ENCODE measurements around the gene ART5.
"Not testable (repeated sequence)": the region's sequence is repeated elsewhere in the genome, so short reads cannot be mapped to it uniquely, and the experiment has no call there.

Gene ART5

DNA sequence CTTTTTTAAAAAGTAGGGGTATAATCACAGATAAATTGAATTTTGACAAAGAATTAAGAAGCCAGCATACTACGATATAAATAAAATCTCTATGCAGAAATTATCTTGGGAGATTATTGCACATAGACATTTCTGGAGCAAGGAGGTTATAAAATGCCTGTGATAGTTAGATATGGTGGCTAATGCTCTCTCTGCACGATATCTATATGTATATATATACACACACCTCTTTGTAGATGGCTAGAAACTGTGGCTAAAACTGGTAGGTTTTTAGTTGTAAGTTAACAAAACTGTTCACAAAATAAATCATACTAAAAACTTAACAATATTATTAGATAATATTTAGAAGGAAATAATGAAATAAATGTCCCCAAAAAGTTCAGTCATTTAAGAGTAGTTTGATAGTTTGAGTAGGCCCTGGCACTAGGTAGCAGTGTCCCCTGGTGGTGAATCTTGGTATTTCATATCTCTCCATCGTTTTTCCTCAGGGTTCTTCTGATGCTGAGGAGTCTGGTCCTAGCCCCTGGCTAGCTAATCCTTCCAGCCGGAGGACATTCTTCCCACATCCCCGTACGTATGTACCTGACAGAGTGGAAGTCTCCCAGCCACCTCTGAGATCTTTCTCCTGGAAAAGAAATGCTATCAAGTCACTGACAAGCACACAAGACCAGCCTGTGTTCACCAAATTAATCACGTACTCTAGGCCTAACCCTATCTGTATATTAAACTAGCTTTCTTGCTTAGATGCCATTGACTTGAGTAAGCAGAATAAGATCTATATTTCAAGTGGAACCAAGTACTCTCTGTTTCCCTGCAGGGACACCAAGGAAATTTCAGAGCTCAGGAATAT is 32.2 kb downstream of the ART5 start:
- FAIRE-seq (no peak), DNase-seq (ENCODE audit: insufficient read length, low spot score) (no peak)
- TF ChIP-seq, protein P1, sequence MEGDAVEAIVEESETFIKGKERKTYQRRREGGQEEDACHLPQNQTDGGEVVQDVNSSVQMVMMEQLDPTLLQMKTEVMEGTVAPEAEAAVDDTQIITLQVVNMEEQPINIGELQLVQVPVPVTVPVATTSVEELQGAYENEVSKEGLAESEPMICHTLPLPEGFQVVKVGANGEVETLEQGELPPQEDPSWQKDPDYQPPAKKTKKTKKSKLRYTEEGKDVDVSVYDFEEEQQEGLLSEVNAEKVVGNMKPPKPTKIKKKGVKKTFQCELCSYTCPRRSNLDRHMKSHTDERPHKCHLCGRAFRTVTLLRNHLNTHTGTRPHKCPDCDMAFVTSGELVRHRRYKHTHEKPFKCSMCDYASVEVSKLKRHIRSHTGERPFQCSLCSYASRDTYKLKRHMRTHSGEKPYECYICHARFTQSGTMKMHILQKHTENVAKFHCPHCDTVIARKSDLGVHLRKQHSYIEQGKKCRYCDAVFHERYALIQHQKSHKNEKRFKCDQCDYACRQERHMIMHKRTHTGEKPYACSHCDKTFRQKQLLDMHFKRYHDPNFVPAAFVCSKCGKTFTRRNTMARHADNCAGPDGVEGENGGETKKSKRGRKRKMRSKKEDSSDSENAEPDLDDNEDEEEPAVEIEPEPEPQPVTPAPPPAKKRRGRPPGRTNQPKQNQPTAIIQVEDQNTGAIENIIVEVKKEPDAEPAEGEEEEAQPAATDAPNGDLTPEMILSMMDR (IDR thresholded peaks at IDR 0.05; ENCODE audit: insufficient read depth, missing control alignments): peak; percentile 65

DNA sequence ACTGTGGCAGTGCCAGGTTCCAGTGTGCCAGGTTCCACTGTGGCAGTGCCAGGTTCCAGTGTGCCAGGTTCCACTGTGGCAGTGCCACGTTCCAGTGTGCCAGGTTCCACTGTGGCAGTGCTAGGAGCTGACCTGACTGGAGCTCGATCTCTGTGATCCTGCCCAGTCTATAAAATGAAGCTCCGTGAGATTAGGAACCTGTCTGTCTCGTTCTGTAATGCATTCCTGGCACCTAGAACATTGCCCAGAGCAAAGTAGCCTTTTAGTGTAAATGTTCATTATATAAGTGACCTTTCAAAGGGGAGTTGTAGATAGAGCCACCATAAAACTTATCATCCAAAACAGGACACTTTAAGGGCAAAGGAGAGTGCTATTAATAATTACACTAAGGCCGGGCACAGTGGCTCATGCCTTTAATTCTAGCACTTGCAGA is 36.0 kb downstream of the ART5 start:
- DNase-seq (ENCODE audit: insufficient read length, low spot score): no peak
- TF ChIP-seq, protein P1 (IDR thresholded peaks at IDR 0.05; ENCODE audit: insufficient read depth, missing control alignments): no peak
- no peak for FAIRE-seq

DNA sequence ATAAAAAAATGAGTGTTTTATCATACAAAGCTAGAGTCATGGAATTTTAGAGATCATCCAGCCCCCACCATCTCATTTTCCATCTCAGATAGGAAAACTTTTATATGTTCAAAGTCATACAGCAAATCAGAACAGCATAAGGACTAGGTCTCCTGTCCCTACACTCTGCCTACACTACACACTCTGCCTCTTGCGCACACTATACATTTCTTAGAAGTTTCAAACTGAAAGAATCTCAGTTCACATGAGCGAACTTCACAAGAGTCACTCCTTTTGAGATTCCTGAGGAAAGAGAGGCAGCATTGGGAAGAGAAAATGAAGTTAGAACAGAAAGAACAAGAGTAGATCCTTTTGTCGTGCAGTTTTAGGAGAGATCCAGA is 36.5 kb downstream of the ART5 start:
- TF ChIP-seq, protein P1 (IDR thresholded peaks at IDR 0.05; ENCODE audit: insufficient read depth, missing control alignments): no peak
- DNase-seq (ENCODE audit: insufficient read length, low spot score): no peak
- FAIRE-seq: no peak

DNA sequence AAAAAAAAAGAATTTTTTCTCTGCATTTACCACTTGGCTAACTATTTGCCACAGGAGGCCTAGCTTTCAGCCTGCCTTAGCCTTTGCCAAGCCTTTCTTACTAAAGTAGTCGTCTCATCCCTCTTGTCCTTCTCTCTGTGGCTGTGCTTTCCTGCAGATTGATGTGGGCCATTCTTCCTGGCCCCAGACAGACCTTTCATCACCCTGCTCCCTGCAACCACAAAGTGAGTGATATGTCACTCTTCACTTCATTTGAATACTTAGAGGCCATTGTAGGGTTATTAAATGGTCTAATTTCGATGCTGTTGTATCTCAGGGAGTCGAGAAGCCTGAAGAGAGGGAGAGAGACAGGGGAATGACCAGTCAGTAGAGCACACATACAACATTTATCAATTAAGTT is 37.6 kb downstream of the ART5 start:
- TF ChIP-seq, protein P1 (IDR thresholded peaks at IDR 0.05; ENCODE audit: insufficient read depth, missing control alignments): no peak
- no peak for DNase-seq (ENCODE audit: insufficient read length, low spot score)
- FAIRE-seq: no peak

DNA sequence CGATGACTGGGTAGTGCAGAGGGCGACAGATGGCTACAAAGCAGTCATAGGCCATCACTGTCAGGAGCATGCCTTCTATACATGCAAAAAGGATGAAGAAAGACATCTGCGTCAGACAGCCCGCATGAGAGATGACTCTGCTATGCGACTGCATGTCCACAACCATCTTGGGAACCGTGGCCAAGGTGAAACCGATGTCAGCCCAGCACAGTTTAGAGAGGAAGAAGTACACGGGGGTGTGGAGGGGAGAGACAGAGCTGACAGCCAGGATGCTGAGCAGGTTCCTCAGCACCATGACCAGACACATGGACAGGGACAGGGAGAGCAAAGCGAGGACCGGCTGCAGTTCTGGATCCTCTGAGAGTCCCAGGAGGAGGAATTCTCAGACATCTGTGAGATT is 41.6 kb downstream of the ART5 start:
- FAIRE-seq: not testable (repeated sequence)

DNA sequence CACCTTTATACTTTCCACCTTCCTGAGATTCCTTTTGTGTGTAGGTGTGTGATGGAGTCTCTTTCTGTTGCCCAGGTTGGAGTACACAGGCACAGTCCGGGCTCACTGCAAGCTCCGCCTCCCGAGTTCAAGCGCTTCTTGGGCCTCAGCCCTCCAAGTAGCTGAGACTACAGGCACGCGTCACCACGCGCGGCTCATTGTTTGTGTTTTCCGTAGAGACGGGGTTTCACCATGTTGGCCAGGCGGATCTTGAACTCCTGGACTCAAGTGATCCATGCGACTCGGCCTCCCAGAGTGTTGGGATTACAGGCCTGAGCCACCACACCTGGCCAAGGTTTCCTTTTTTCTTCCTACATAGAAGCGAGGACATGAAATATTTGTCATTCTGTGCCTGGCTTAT is 44.0 kb downstream of the ART5 start:
- FAIRE-seq; DNase-seq (ENCODE audit: insufficient read length, low spot score): not testable (repeated sequence)

More for the DNA sequence above, 41.6 kb downstream of the ART5 start:
- not testable (repeated sequence) for DNase-seq (ENCODE audit: insufficient read length, low spot score)

DNA sequence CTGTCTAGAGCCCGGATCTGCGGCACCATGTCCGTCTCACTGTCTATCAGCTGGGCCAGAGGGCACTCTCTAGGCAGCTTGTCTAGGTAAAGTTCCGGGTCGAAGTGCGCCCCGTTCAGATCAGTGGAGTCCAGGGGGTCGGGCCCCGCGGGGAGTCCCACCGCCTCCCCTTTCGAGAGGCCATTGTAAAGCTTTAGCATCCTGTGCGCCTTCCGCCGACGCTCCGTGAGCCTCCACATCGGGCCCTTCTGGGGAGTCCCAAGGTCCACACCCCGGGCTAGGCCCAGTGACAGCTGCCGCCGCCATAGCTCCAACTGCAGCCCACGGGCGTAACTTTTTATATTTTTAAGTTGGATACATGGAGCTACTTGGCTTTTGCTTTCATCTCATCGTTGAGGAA is 50.5 kb downstream of the ART5 start:
- not testable (repeated sequence) for DNase-seq (ENCODE audit: insufficient read length, low spot score); FAIRE-seq

DNA sequence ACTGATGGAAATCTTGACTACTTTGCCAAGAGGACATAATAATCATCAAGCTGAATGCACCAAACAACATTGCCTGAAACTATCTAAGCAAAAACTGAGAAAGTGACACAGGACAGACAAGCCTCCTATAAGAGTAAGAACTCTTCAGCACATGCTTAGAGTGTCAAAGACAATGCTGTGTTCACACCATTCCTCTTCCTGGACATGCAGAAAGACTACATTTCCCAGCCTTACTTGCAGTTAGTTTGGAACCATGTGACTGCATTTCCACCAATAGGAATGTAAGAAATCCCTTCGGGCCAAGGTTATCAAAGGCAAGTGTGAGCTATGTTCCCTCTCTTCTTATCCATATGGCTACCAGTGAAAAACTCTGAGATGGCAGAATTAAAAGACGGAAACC is 51.6 kb downstream of the ART5 start:
- DNase-seq (ENCODE audit: insufficient read length, low spot score); FAIRE-seq: not testable (repeated sequence)

DNA sequence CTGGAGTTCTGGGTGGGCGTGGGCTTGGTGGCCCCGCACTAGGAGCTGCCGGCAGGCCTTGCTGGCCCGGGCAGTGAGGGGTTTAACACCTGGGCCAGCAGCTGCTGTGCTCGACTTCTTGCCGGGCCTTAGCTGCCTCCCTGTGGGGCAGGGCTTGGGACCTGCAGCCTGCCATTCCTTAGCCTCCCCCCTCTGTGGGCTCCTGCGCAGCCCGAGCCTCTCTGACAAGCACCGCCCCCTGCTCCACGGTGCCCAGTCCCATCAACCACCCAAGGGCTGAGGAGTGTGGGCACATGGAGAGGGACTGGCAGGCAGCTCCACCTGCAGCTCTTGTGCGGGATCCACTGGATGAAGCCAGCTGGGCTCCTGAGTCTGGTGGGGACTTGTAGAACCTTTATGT is 53.0 kb downstream of the ART5 start:
- not testable (repeated sequence) for FAIRE-seq; DNase-seq (ENCODE audit: insufficient read length, low spot score)
